ENCODE measurements around the gene CIRBP.

DNA sequence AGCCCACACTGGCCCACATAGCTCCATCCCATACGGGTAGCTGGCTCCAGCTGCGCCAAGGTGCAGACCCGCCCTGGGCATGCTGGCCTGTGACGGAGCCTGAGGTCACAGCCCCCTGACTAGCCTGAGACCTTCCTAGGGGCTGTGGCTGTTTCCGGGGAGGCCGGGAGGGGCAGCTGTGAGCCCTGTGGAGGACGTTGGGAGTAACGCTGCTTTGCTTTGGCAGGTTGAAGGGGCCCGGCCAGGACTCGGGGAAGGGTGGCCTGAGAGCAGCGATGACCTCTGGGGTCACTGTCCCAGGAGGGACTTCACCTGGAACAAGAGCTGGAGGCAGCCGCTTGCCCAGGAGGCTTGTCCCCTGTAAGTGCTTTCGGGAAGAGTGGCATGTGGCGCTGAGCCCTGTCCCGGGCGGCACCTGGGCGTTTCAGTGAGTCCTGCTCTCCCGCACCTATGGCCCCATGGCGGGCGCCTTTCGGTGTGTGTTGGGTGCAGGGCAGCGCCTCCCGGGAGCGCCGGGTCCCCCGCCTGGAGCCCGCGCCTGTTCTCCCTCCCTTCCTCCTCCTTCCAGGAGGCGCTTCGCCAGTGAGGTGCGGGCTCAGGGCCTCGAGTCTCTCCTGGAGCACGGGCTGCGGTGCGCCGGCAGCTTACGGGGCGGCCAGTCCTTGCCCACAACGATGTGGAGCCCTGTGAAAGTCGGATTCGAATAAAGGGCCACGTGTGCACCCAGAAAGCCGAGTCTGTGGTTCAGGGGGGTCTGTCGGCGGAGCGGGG is 5.1 kb downstream of the CIRBP start:
- TF ChIP-seq, protein P1, sequence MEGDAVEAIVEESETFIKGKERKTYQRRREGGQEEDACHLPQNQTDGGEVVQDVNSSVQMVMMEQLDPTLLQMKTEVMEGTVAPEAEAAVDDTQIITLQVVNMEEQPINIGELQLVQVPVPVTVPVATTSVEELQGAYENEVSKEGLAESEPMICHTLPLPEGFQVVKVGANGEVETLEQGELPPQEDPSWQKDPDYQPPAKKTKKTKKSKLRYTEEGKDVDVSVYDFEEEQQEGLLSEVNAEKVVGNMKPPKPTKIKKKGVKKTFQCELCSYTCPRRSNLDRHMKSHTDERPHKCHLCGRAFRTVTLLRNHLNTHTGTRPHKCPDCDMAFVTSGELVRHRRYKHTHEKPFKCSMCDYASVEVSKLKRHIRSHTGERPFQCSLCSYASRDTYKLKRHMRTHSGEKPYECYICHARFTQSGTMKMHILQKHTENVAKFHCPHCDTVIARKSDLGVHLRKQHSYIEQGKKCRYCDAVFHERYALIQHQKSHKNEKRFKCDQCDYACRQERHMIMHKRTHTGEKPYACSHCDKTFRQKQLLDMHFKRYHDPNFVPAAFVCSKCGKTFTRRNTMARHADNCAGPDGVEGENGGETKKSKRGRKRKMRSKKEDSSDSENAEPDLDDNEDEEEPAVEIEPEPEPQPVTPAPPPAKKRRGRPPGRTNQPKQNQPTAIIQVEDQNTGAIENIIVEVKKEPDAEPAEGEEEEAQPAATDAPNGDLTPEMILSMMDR (IDR thresholded peaks at IDR 0.05; ENCODE audit: low read depth, low read length, missing input control) = no peak
- TF ChIP-seq TAF1 (conservative IDR thresholded peaks at IDR 0.05) (no peak), HNF4A (conservative IDR thresholded peaks at IDR 0.05) (no peak), EGR1 (IDR thresholded peaks at IDR 0.05; ENCODE audit: low read depth in 2 of 2) (no peak), JUND (IDR thresholded peaks at IDR 0.05) (no peak), FOXA1 (IDR thresholded peaks at IDR 0.05) (no peak), GABPA (IDR thresholded peaks at IDR 0.05 in 1 of 2, conservative IDR thresholded peaks at IDR 0.05 in 1 of 2) (no peak), RAD21 (IDR thresholded peaks at IDR 0.05) (no peak), YY1 (IDR thresholded peaks at IDR 0.05) (no peak), NR2F2 (IDR thresholded peaks at IDR 0.05) (no peak), SP1 (IDR thresholded peaks at IDR 0.05) (no peak)
- TF ChIP-seq, protein P2, sequence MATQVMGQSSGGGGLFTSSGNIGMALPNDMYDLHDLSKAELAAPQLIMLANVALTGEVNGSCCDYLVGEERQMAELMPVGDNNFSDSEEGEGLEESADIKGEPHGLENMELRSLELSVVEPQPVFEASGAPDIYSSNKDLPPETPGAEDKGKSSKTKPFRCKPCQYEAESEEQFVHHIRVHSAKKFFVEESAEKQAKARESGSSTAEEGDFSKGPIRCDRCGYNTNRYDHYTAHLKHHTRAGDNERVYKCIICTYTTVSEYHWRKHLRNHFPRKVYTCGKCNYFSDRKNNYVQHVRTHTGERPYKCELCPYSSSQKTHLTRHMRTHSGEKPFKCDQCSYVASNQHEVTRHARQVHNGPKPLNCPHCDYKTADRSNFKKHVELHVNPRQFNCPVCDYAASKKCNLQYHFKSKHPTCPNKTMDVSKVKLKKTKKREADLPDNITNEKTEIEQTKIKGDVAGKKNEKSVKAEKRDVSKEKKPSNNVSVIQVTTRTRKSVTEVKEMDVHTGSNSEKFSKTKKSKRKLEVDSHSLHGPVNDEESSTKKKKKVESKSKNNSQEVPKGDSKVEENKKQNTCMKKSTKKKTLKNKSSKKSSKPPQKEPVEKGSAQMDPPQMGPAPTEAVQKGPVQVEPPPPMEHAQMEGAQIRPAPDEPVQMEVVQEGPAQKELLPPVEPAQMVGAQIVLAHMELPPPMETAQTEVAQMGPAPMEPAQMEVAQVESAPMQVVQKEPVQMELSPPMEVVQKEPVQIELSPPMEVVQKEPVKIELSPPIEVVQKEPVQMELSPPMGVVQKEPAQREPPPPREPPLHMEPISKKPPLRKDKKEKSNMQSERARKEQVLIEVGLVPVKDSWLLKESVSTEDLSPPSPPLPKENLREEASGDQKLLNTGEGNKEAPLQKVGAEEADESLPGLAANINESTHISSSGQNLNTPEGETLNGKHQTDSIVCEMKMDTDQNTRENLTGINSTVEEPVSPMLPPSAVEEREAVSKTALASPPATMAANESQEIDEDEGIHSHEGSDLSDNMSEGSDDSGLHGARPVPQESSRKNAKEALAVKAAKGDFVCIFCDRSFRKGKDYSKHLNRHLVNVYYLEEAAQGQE (IDR thresholded peaks at IDR 0.05) = no peak
- TF ChIP-seq, protein P3, sequence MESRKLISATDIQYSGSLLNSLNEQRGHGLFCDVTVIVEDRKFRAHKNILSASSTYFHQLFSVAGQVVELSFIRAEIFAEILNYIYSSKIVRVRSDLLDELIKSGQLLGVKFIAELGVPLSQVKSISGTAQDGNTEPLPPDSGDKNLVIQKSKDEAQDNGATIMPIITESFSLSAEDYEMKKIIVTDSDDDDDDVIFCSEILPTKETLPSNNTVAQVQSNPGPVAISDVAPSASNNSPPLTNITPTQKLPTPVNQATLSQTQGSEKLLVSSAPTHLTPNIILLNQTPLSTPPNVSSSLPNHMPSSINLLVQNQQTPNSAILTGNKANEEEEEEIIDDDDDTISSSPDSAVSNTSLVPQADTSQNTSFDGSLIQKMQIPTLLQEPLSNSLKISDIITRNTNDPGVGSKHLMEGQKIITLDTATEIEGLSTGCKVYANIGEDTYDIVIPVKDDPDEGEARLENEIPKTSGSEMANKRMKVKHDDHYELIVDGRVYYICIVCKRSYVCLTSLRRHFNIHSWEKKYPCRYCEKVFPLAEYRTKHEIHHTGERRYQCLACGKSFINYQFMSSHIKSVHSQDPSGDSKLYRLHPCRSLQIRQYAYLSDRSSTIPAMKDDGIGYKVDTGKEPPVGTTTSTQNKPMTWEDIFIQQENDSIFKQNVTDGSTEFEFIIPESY (IDR thresholded peaks at IDR 0.05) = no peak

Data from liver (tissue), 3 donors.